Measurements from ENCODE around the gene GALNTL6. TPM values are rescaled to one million over a fixed set of nuclear protein-coding genes. Genes with fewer than 3 reads are reported as not detected.

The GALNTL6 gene
- not detected in 2 replicates for total RNA-seq (2014; rRNA removed; shearing (Covaris generic))

GRCh38 chr4:171812665-171813525, at the start of gene GALNTL6:
Gene GALNTL6 (plus strand): TSS chr4:171813404.
- DNase-seq (ENCODE audit: low spot score): no peak

GRCh38 chr4:171765514-171765913, 47.7 kb upstream of the GALNTL6 start:
- no peak for DNase-seq (ENCODE audit: low spot score)

- DNase-seq (ENCODE audit: low spot score): no peak
These were observed 38.5 kb upstream of the GALNTL6 start for GRCh38 chr4:171774642-171775190.

- no peak for DNase-seq (ENCODE audit: low spot score)
These were observed 33.9 kb upstream of the GALNTL6 start for GRCh38 chr4:171779301-171779700.

- DNase-seq (ENCODE audit: low spot score): no peak
These were observed 27.8 kb upstream of the GALNTL6 start for GRCh38 chr4:171785388-171785787.

GRCh38 chr4:171793723-171794122, 19.5 kb upstream of the GALNTL6 start:
- no peak for DNase-seq (ENCODE audit: low spot score)

GRCh38 chr4:171794528-171794927, 18.7 kb upstream of the GALNTL6 start:
- no peak for DNase-seq (ENCODE audit: low spot score)

GRCh38 chr4:171809854-171810253, 3.4 kb upstream of the GALNTL6 start:
- no peak for DNase-seq (ENCODE audit: low spot score)

- no peak for DNase-seq (ENCODE audit: low spot score)
These were observed 905 bp upstream of the GALNTL6 start for GRCh38 chr4:171812333-171812664.

- no peak for DNase-seq (ENCODE audit: low spot score)
These were observed 484 bp downstream of the GALNTL6 start for GRCh38 chr4:171813526-171814250.

- DNase-seq (ENCODE audit: low spot score): no peak
These were observed 1.3 kb downstream of the GALNTL6 start for GRCh38 chr4:171814545-171814944.

- DNase-seq (ENCODE audit: low spot score): no peak
These were observed 3.8 kb downstream of the GALNTL6 start for GRCh38 chr4:171817026-171817425.

GRCh38 chr4:171834640-171835039, 21.4 kb downstream of the GALNTL6 start:
- no peak for DNase-seq (ENCODE audit: low spot score)

GRCh38 chr4:171843456-171843855, 30.3 kb downstream of the GALNTL6 start:
- no peak for DNase-seq (ENCODE audit: low spot score)

GRCh38 chr4:171846232-171846631, 33.0 kb downstream of the GALNTL6 start:
- peak; percentile 46 for DNase-seq (ENCODE audit: low spot score)

- DNase-seq (ENCODE audit: low spot score): no peak
These were observed 33.7 kb downstream of the GALNTL6 start for GRCh38 chr4:171846893-171847292.

- no peak for DNase-seq (ENCODE audit: low spot score)
These were observed 34.5 kb downstream of the GALNTL6 start for GRCh38 chr4:171847751-171848150.

- DNase-seq (ENCODE audit: low spot score): no peak
These were observed 36.5 kb downstream of the GALNTL6 start for GRCh38 chr4:171849686-171850222.

GRCh38 chr4:171851295-171851694, 38.1 kb downstream of the GALNTL6 start:
- DNase-seq (ENCODE audit: low spot score): no peak

- DNase-seq (ENCODE audit: low spot score): no peak
These were observed 44.3 kb downstream of the GALNTL6 start for GRCh38 chr4:171857302-171858012.

GRCh38 chr4:171875291-171875690, 62.1 kb downstream of the GALNTL6 start:
- DNase-seq (ENCODE audit: low spot score): no peak

GRCh38 chr4:171876636-171877035, 63.4 kb downstream of the GALNTL6 start:
- no peak for DNase-seq (ENCODE audit: low spot score)
